ENCODE measurements around the gene OPA1. TPM values are rescaled to one million over a fixed set of nuclear protein-coding genes. Genes with fewer than 3 reads are reported as not detected.

Gene OPA1
- total and polyA plus RNA-seq, 4 donors = 13.3 to 56.5 (median 40.1) TPM

DNA sequence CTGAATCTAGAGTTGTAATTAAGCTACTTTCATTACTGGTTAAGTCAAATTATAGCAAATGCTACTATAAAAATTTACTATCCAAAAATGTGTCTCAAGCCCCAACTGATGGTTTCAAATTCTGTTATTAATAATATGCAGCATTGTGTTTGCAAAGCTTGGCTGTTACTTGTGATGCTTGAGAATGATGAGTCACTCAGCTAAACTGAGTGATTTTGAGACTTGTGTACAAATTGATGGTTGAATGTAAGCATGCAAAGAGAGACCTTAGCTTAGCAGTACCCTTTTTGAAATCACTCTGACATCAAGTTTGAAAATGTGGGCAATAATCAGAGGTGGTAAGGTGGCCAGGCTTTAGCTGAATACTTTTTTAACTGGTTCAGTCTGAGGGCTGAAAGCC is 27.6 kb downstream of the OPA1 start:
- Histone ChIP-seq H3K27ac (ENCODE audit: low read depth in 1 of 2, low read length in 2 of 2) (no peak overlapping the region), H3K4me1 (ENCODE audit: control insufficient read depth in 1 of 2, insufficient read depth in 2 of 2, low read length in 2 of 2) (no peaks in the 10 kb centered on the region), H3K9me3 (ENCODE audit: control insufficient read depth, low read length) (no peaks in the 10 kb centered on the region), H3K27me3 (ENCODE audit: control insufficient read depth in 1 of 2, insufficient read depth in 2 of 2, low read length in 1 of 2) (no peaks in the 10 kb centered on the region), H3K4me3 (ENCODE audit: low read length in 2 of 2) (no peak overlapping the region), H3K36me3 (ENCODE audit: control insufficient read depth in 1 of 2, insufficient read depth in 2 of 2, low read length in 1 of 2) (no peaks in the 10 kb centered on the region)
- intact Hi-C loops (cut with DNase I) = no loop called here
- DNase-seq = no peak
- no peak for ATAC-seq (ENCODE audit: low FRiP score)

DNA sequence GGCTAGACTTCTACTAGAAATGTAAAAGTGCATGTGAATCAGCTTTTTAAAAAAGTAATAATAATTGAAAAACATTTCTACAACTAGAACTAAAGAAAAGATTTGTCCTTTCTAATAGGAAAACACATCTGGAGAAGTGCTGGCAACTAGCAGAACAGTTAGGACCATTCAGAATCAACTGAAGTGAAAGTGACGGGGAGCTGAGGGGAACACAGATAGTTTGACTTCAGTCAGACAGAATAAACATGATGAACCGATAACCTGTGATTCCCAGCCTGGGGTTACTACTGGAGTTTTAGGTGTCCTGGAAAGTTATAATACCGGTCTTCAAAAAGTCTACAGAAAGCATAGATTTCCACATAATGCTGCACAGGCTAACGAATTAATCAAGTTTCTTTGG is 28.1 kb downstream of the OPA1 start:
- DNase-seq (no peak), ATAC-seq (ENCODE audit: low FRiP score) (no peak)
- intact Hi-C loops (cut with DNase I) = no loop called here
- Histone ChIP-seq H3K36me3 (ENCODE audit: control insufficient read depth in 1 of 2, insufficient read depth in 2 of 2, low read length in 1 of 2) (peaks cover 0 to 2% of the 10 kb centered on the region in 2 donors), H3K27me3 (ENCODE audit: control insufficient read depth in 1 of 2, insufficient read depth in 2 of 2, low read length in 1 of 2) (no peaks in the 10 kb centered on the region), H3K27ac (ENCODE audit: low read depth in 1 of 2, low read length in 2 of 2) (no peak overlapping the region), H3K4me3 (ENCODE audit: low read length in 2 of 2) (no peak overlapping the region), H3K4me1 (ENCODE audit: control insufficient read depth in 1 of 2, insufficient read depth in 2 of 2, low read length in 2 of 2) (no peaks in the 10 kb centered on the region), H3K9me3 (ENCODE audit: control insufficient read depth, low read length) (no peaks in the 10 kb centered on the region)
- 90 to 92% methylated on average over 4 of the region's 4 CpGs for WGBS, 2 donors

DNA sequence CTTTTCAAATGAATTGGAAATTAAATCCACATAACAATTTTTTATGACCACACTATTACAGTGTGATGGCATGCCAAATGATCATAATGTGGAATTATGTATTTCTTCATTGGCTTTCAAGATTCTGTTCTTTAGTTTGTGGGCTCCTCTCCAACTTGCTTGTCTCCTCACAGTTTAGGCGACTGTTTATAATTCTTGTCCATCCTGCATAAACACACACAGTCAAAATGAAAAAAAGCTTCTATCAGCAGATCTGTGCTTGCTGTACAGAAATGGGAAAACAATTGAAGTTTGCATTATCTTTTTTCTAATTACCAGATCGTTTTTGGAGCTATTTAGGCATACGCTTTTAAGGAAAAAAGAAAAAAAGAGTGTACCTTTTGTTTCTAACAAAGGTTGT is 37.0 kb downstream of the OPA1 start:
- no peaks in the 10 kb centered on the region for H3K9me3 ChIP-seq (ENCODE audit: control insufficient read depth, low read length)
- no peaks in the 10 kb centered on the region for H3K4me1 ChIP-seq (ENCODE audit: control insufficient read depth in 1 of 2, insufficient read depth in 2 of 2, low read length in 2 of 2)
- H3K27me3 ChIP-seq (ENCODE audit: control insufficient read depth in 1 of 2, insufficient read depth in 2 of 2, low read length in 1 of 2) = no peaks in the 10 kb centered on the region
- ATAC-seq (ENCODE audit: low FRiP score) (no peak), DNase-seq (no peak)
- no peak overlapping the region for H3K4me3 ChIP-seq (ENCODE audit: low read length in 2 of 2)
- WGBS, 2 donors = 53% methylated on average over 3 of the region's 3 CpGs
- no peak overlapping the region for H3K27ac ChIP-seq (ENCODE audit: low read depth in 1 of 2, low read length in 2 of 2)
- H3K36me3 ChIP-seq (ENCODE audit: control insufficient read depth in 1 of 2, insufficient read depth in 2 of 2, low read length in 1 of 2) = peaks cover 2 to 3% of the 10 kb centered on the region in 2 donors
- intact Hi-C loops (cut with DNase I) = no loop called here

DNA sequence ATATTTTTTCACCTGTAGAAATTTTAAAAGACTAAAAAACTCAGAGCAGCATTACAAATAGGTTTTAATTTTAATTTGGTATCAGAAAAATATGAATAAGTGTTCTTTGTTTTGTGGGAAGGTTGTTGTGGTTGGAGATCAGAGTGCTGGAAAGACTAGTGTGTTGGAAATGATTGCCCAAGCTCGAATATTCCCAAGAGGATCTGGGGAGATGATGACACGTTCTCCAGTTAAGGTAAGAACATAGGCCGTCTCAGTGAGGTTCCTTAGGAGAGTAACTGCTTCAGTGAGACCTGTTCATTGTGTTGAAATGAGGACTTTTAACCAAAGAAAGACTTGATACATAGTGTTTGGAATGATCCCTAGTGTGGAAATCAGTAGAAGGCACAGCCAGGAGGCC is 44.8 kb downstream of the OPA1 start:
- intact Hi-C loops (cut with DNase I) = no loop called here
- no peak for DNase-seq
- WGBS, 2 donors = 73 to 87% methylated on average over 3 of the region's 3 CpGs

DNA sequence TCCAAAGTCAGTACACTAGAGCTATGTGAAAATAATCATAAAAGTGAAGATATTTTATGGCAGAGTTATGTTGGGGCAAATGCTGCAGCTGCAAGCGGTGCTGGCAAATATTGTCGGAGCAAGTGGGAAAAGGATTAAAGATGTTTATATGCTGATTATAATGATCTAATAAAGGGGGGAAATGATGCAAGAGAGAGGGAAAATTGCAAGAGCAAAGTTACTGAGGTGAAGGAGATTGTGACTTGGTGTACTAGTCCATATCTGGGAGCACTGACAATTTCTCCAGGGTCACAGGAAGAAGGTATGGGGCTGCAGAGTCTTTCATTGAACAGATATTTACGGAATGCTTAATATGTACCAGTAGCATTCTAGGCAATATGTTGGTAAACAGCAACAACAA is 45.8 kb downstream of the OPA1 start:
- Histone ChIP-seq H3K4me1 (ENCODE audit: control insufficient read depth in 1 of 2, insufficient read depth in 2 of 2, low read length in 2 of 2) (no peaks in the 10 kb centered on the region), H3K9me3 (ENCODE audit: control insufficient read depth, low read length) (no peaks in the 10 kb centered on the region), H3K27ac (ENCODE audit: low read depth in 1 of 2, low read length in 2 of 2) (no peak overlapping the region), H3K4me3 (ENCODE audit: low read length in 2 of 2) (no peak overlapping the region), H3K27me3 (ENCODE audit: control insufficient read depth in 1 of 2, insufficient read depth in 2 of 2, low read length in 1 of 2) (no peaks in the 10 kb centered on the region), H3K36me3 (ENCODE audit: control insufficient read depth in 1 of 2, insufficient read depth in 2 of 2, low read length in 1 of 2) (peaks cover 3% of the 10 kb centered on the region in 2 donors)
- 93 to 95% methylated on average over 3 of the region's 3 CpGs for WGBS, 2 donors
- DNase-seq (no peak), ATAC-seq (ENCODE audit: low FRiP score) (no peak)
- intact Hi-C loops (cut with DNase I) = no loop called here

More for the DNA sequence above, 44.8 kb downstream of the OPA1 start:
- Histone ChIP-seq H3K36me3 (ENCODE audit: control insufficient read depth in 1 of 2, insufficient read depth in 2 of 2, low read length in 1 of 2) (peaks cover 3 to 4% of the 10 kb centered on the region in 2 donors), H3K27ac (ENCODE audit: low read depth in 1 of 2, low read length in 2 of 2) (no peak overlapping the region), H3K9me3 (ENCODE audit: control insufficient read depth, low read length) (no peaks in the 10 kb centered on the region), H3K27me3 (ENCODE audit: control insufficient read depth in 1 of 2, insufficient read depth in 2 of 2, low read length in 1 of 2) (no peaks in the 10 kb centered on the region), H3K4me3 (ENCODE audit: low read length in 2 of 2) (no peak overlapping the region), H3K4me1 (ENCODE audit: control insufficient read depth in 1 of 2, insufficient read depth in 2 of 2, low read length in 2 of 2) (no peaks in the 10 kb centered on the region)
- ATAC-seq (ENCODE audit: low FRiP score) = no peak

DNA sequence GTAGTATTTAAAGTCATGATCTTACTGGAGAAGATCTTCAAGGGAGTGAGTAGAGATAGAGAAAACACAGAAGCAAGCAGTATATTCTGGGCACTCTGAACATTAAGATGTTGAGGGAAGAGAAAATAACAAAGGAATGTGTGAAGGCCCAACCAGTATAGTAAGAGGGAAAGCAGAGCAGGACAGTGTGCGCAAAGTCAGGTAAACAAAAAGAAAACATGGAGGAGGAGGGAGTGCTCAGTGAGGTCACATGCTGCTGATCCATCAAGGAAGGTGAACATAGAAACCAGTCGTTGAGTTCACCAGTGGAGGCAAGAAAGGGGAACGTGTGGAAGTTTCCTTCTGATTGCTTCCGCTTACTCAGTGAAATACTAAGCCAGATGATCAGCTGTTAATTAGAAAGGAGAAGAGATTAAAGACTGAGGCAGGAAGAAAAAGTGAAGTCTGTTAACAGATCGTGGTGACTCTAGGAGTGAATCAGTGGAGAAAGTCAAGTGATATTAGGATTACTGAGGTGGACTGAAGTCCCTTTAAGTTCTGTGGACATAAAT is 47.2 kb downstream of the OPA1 start:
- 80 to 90% methylated on average over 5 of the region's 5 CpGs for WGBS, 2 donors
- Histone ChIP-seq H3K27ac (ENCODE audit: low read depth in 1 of 2, low read length in 2 of 2) (no peak overlapping the region), H3K4me1 (ENCODE audit: control insufficient read depth in 1 of 2, insufficient read depth in 2 of 2, low read length in 2 of 2) (no peaks in the 10 kb centered on the region), H3K4me3 (ENCODE audit: low read length in 2 of 2) (no peak overlapping the region), H3K36me3 (ENCODE audit: control insufficient read depth in 1 of 2, insufficient read depth in 2 of 2, low read length in 1 of 2) (peaks cover 3% of the 10 kb centered on the region in 2 donors), H3K27me3 (ENCODE audit: control insufficient read depth in 1 of 2, insufficient read depth in 2 of 2, low read length in 1 of 2) (no peaks in the 10 kb centered on the region), H3K9me3 (ENCODE audit: control insufficient read depth, low read length) (no peaks in the 10 kb centered on the region)
- DNase-seq = no peak
- intact Hi-C loops (cut with DNase I) = no loop called here
- no peak for ATAC-seq (ENCODE audit: low FRiP score)

DNA sequence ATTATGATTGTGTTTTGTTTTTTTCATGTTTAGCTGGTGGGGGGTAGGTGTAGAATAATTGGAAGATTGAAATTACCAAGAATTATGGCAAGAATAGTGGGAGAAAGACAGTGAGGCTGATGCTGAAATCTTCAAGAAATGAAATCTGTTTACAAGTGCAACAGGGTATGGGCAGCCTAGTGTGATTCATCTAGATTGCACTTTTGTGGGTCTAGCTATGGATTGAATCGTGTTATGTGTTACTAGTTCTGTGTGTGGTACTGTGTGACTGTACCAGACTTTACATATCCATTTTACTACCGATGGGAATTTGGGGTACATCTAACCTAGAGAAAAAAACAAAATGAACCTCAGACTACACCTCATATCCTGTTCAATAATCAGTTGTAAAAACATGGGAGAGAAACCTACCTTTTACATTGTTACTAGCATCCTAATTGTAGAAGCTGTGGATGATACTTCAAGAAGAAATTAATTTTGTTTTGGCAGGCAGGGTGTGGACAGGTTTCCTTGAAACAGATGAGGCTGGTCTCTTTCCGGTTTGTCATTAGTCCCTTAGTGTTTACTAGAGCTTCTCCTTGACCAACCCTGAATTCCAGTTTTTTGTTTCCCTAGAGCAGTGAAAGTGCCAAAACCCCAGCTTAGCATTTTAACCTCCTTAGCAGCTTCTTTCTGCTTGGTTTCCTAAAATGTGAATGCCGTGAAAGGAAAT is 47.9 kb downstream of the OPA1 start:
- peaks cover 3% of the 10 kb centered on the region in 2 donors for H3K36me3 ChIP-seq (ENCODE audit: control insufficient read depth in 1 of 2, insufficient read depth in 2 of 2, low read length in 1 of 2)
- 88 to 90% methylated on average over 4 of the region's 4 CpGs for WGBS, 2 donors
- H3K27ac ChIP-seq (ENCODE audit: low read depth in 1 of 2, low read length in 2 of 2) = no peak overlapping the region

DNA sequence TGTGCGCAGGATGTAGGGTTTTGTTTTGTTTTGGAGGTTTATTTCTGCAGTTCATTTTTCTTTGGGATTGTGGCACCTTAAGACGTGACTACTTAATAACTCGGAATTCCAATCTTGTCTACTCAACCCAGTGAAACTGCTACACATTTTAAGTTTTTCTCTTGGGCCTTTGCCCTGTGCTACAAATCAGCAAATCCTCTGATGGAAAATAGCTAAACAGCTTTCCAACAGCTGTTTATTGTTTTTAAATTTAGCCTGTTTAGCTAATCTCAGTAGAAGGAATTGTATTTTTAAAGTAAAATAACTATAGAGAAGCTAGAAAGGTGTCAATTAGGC is 48.4 kb downstream of the OPA1 start:
- intact Hi-C loops (cut with DNase I) = no loop called here
- WGBS, 2 donors = 66 to 76% methylated on average over 3 of the region's 3 CpGs
- no peak for ATAC-seq (ENCODE audit: low FRiP score)
- Histone ChIP-seq H3K27me3 (ENCODE audit: control insufficient read depth in 1 of 2, insufficient read depth in 2 of 2, low read length in 1 of 2) (no peaks in the 10 kb centered on the region), H3K9me3 (ENCODE audit: control insufficient read depth, low read length) (no peaks in the 10 kb centered on the region), H3K27ac (ENCODE audit: low read depth in 1 of 2, low read length in 2 of 2) (no peak overlapping the region), H3K4me1 (ENCODE audit: control insufficient read depth in 1 of 2, insufficient read depth in 2 of 2, low read length in 2 of 2) (no peaks in the 10 kb centered on the region), H3K4me3 (ENCODE audit: low read length in 2 of 2) (no peak overlapping the region), H3K36me3 (ENCODE audit: control insufficient read depth in 1 of 2, insufficient read depth in 2 of 2, low read length in 1 of 2) (peaks cover 3% of the 10 kb centered on the region in 2 donors)
- DNase-seq = no peak

More for the DNA sequence above, 47.9 kb downstream of the OPA1 start:
- ATAC-seq (ENCODE audit: low FRiP score) (no peak), DNase-seq (no peak)
- H3K4me3 ChIP-seq (ENCODE audit: low read length in 2 of 2) = no peak overlapping the region
- H3K27me3 ChIP-seq (ENCODE audit: control insufficient read depth in 1 of 2, insufficient read depth in 2 of 2, low read length in 1 of 2) = no peaks in the 10 kb centered on the region
- no peaks in the 10 kb centered on the region for H3K9me3 ChIP-seq (ENCODE audit: control insufficient read depth, low read length)
- no peaks in the 10 kb centered on the region for H3K4me1 ChIP-seq (ENCODE audit: control insufficient read depth in 1 of 2, insufficient read depth in 2 of 2, low read length in 2 of 2)
- intact Hi-C loops (cut with DNase I) = no loop called here

DNA sequence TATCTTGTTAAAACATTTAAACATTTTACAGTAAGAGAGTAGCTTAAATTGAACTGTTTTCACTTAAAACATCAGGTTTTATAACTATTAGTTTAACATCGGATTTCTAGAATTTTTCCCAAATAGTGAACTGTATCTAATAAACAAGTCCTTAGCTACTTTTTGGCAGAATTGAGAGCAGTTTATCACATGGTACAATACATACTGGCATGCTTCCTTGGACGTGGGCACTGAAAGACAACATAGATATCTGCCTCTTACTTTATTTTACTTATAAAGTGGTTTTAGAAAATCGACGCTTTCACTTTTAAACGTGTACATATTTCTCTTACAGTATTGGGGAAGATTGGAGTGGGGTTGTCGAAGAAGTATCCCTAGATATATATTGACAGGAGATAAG is 52.8 kb downstream of the OPA1 start:
- Histone ChIP-seq H3K36me3 (ENCODE audit: control insufficient read depth in 1 of 2, insufficient read depth in 2 of 2, low read length in 1 of 2) (no peaks in the 10 kb centered on the region), H3K4me3 (ENCODE audit: low read length in 2 of 2) (no peak overlapping the region), H3K4me1 (ENCODE audit: control insufficient read depth in 1 of 2, insufficient read depth in 2 of 2, low read length in 2 of 2) (peaks cover 0 to 1% of the 10 kb centered on the region in 2 donors), H3K27ac (ENCODE audit: low read depth in 1 of 2, low read length in 2 of 2) (no peak overlapping the region), H3K9me3 (ENCODE audit: control insufficient read depth, low read length) (no peaks in the 10 kb centered on the region), H3K27me3 (ENCODE audit: control insufficient read depth in 1 of 2, insufficient read depth in 2 of 2, low read length in 1 of 2) (no peaks in the 10 kb centered on the region)
- 17 to 29% methylated on average over 6 of the region's 6 CpGs for WGBS, 2 donors
- intact Hi-C loops (cut with DNase I) = no loop called here
- no peak for DNase-seq
- ATAC-seq (ENCODE audit: low FRiP score) = no peak
